CD14-positive monocyte (primary cell): ENCODE measurements around the gene SECISBP2. TPM values are rescaled to one million over a fixed set of nuclear protein-coding genes. Genes with fewer than 3 reads are reported as not detected.

Source experiments
- DNase-seq, 3 donors: peaks; one replicate each; pipeline ENCODE4 v3.0.0-alpha.2; 2011 to 2022
- H2AFZ ChIP-seq: 2 replicates; pipeline ENCODE4 v1.6.0; 2012; ENCODE audit warnings: mild to moderate bottlenecking, low read depth, low read length, inconsistent platforms; ENCODE audit not compliant: insufficient read depth, poor library complexity, severe bottlenecking
- H3K27ac ChIP-seq, 2 donors: 1 replicate in 1 of 2; 2 replicates in 1 of 2; pipeline ENCODE4 v1.5.1; 2012 to 2013; ENCODE audit warnings: low read length in 2 of 2, control low read depth in 1 of 2, inconsistent platforms in 1 of 2, low read depth in 1 of 2, mild to moderate bottlenecking in 1 of 2
- H3K27me3 ChIP-seq, 2 donors: one replicate each; pipeline versions ENCODE4 v1.6.0 to v1.6.1; 2011 to 2013; ENCODE audit warnings: low read length in 2 of 2; ENCODE audit not compliant: control insufficient read depth in 2 of 2, insufficient read depth in 2 of 2
- H3K36me3 ChIP-seq, 2 donors: replicated peaks in 1 of 2; 1 replicate in 1 of 2; 2 replicates in 1 of 2; pipeline versions ENCODE4 v1.5.1 to v1.6.1; 2012 to 2013; ENCODE audit warnings: low read length in 2 of 2, control low read depth in 1 of 2, inconsistent platforms in 1 of 2, mild to moderate bottlenecking in 1 of 2; ENCODE audit not compliant: insufficient read depth in 2 of 2, control insufficient read depth in 1 of 2
- H3K4me1 ChIP-seq, 2 donors: 1 replicate in 1 of 2; 2 replicates in 1 of 2; pipeline versions ENCODE4 v1.5.1 to v1.6.1; 2012 to 2013; ENCODE audit warnings: low read length in 2 of 2, control low read depth in 1 of 2, inconsistent platforms in 1 of 2, mild to moderate bottlenecking in 1 of 2, moderate library complexity in 1 of 2; ENCODE audit not compliant: insufficient read depth in 2 of 2, control insufficient read depth in 1 of 2
- H3K4me2 ChIP-seq: replicated peaks from 2 replicates; pipeline ENCODE3; 2012; ENCODE audit warnings: low read length, moderate library complexity, mild to moderate bottlenecking; ENCODE audit not compliant: poor library complexity, severe bottlenecking; ENCODE audit errors: extremely low read depth
- H3K4me3 ChIP-seq, 3 experiments: fragments of 200-600 bp in 1 of 3; sonication (generic) in 1 of 3; replicated peaks in 1 of 3; 1 replicate in 2 of 3; 2 replicates in 1 of 3; pipeline ENCODE4 v1.5.1; 2011 to 2013; ENCODE audit warnings: low read length in 3 of 3, mild to moderate bottlenecking in 3 of 3, control low read depth in 2 of 3, low read depth in 2 of 3, inconsistent platforms in 1 of 3, moderate library complexity in 1 of 3
- H3K79me2 ChIP-seq: 2 replicates; pipeline ENCODE4 v1.6.0; 2012; ENCODE audit warnings: mild to moderate bottlenecking, control low read depth, inconsistent platforms, low read length, moderate library complexity; ENCODE audit not compliant: insufficient read depth
- H3K9ac ChIP-seq: 2 replicates; pipeline ENCODE4 v1.6.0; 2017; ENCODE audit warnings: low read length, mild to moderate bottlenecking; ENCODE audit not compliant: insufficient read depth, poor library complexity, severe bottlenecking
- H3K9me3 ChIP-seq, 2 donors: replicated peaks in 1 of 2; 1 replicate in 1 of 2; 2 replicates in 1 of 2; pipeline versions ENCODE4 v1.5.1 to v1.6.1; 2012 to 2013; ENCODE audit warnings: low read length in 2 of 2, control low read depth in 1 of 2; ENCODE audit not compliant: control insufficient read depth in 1 of 2, insufficient read depth in 1 of 2
- H4K20me1 ChIP-seq: 2 replicates; pipeline ENCODE4 v1.6.0; 2012; ENCODE audit warnings: mild to moderate bottlenecking, low read length, control low read depth, moderate library complexity; ENCODE audit not compliant: insufficient read depth
- H3K27ac Mint-ChIP-seq, 7 donors: one replicate each; pipeline ENCODE4 v1.8.0; 2020; ENCODE audit warnings: mild to moderate bottlenecking in 7 of 7, mixed read lengths in 7 of 7, moderate library complexity in 6 of 7, inconsistent platforms in 2 of 7
- H3K27me3 Mint-ChIP-seq, 3 donors: one replicate each; pipeline ENCODE4 v1.8.0; 2021 to 2022; ENCODE audit warnings: low read depth in 3 of 3, mild to moderate bottlenecking in 3 of 3, mixed read lengths in 3 of 3, moderate library complexity in 3 of 3, inconsistent platforms in 1 of 3
- H3K36me3 Mint-ChIP-seq, 2 donors: one replicate each; pipeline ENCODE4 v1.8.0; 2020; ENCODE audit warnings: mixed read lengths in 2 of 2, inconsistent platforms in 1 of 2, mild to moderate bottlenecking in 1 of 2
- H3K4me1 Mint-ChIP-seq: one replicate; pipeline ENCODE4 v1.8.0; 2020; ENCODE audit warnings: mild to moderate bottlenecking, mixed read lengths
- H3K4me3 Mint-ChIP-seq, 2 donors: one replicate each; pipeline ENCODE4 v1.8.0; 2020; ENCODE audit warnings: mild to moderate bottlenecking in 2 of 2, mixed read lengths in 2 of 2, moderate library complexity in 1 of 2
- H3K9me3 Mint-ChIP-seq, 7 donors: one replicate each; pipeline ENCODE4 v1.8.0; 2020 to 2022; ENCODE audit warnings: mixed read lengths in 7 of 7, mild to moderate bottlenecking in 6 of 7, moderate library complexity in 6 of 7, inconsistent platforms in 2 of 7
- CTCF ChIP-seq: fragments of 200-600 bp; IDR thresholded peaks from one replicate; pipeline ENCODE4 v1.8.0; 2022; ENCODE audit warnings: antibody characterized with exemption, mild to moderate bottlenecking
- WGBS: methylation state at CpG from one replicate; pipeline ENCODE4 v1.1.5; 2013; ENCODE audit warnings: missing lambda C conversion rate; ENCODE audit not compliant: insufficient coverage; 5-methylcytosine and 5-hydroxymethylcytosine counted together
- intact Hi-C, 2 donors: fragments of 100-400 bp; cut with micrococcal nuclease; formaldehyde crosslinking; loops; one replicate each; pipeline versions ENCODE4 v1.15.0 to v1.15.1; 2023
- polyA plus RNA-seq, 3 donors: library from polyadenylated mRNA; depleted of rRNA in 1 of 3; unstranded in 2 of 3; stranded (reverse) in 1 of 3; fragments of 300-500 nt in 2 of 3; fragments of >200 nt in 1 of 3; fragmentation: Illumina TruSeq in 2 of 3; gene quantifications; 1 replicate in 2 of 3; 2 replicates in 1 of 3; pipeline ENCODE4 v1.2.3, GENCODE V29; 2012 to 2021

SECISBP2 gene
- polyA plus RNA-seq, 3 donors = 8.6 to 51.4 (median 9.8) TPM

DNA sequence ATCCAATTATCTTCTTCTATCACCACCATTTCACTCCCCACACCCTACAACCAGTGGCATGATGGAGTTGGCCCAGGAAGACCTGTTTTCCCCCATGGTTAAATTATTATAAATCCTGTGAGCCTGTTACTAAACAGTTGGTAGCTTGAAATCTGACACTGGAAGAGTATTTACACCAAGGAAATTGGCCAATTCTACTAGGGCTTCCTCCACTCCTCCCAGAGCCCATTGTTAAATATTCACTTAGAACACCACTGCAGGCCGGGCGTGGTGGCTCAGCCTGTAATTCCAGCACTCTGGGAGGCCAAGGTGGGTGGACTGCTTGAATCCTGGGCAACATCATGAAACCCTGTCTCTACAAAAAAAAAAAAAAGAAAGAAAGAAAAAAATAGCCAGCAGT lies 39.7 kb upstream of the SECISBP2 start:
- DNase-seq = no peak
- no peak overlapping the region for H3K27ac ChIP-seq
- H3K4me3 Mint-ChIP-seq = no peak overlapping the region
- H3K4me2 ChIP-seq = no peak overlapping the region
- H2AFZ ChIP-seq = no peak overlapping the region
- no peak for TF ChIP-seq CTCF
- no peak overlapping the region for H3K27ac Mint-ChIP-seq
- H3K27me3 ChIP-seq = no peaks in the 10 kb centered on the region
- peaks cover 2 to 3% (median 2%) of the 10 kb centered on the region in 3 donors for H3K27me3 Mint-ChIP-seq
- peaks cover 8% of the 10 kb centered on the region for H3K4me1 Mint-ChIP-seq
- no peaks in the 10 kb centered on the region for H4K20me1 ChIP-seq
- H3K79me2 ChIP-seq = no peaks in the 10 kb centered on the region
- no peak overlapping the region for H3K9ac ChIP-seq
- no CpG with 5 or more reads among the region's 2 CpGs for WGBS
- peaks cover 22 to 24% of the 10 kb centered on the region in 2 donors for H3K9me3 ChIP-seq
- H3K36me3 Mint-ChIP-seq = no peaks in the 10 kb centered on the region
- H3K36me3 ChIP-seq = no peaks in the 10 kb centered on the region
- no peak overlapping the region for H3K4me3 ChIP-seq
- H3K9me3 Mint-ChIP-seq = peaks cover 17 to 39% (median 30%) of the 10 kb centered on the region in 7 donors
- intact Hi-C loops = loop anchor here (5.0 kb wide), 2 partner anchors 681 to 686 kb away; no protein-coding TSS in a partner anchor
- no peaks in the 10 kb centered on the region for H3K4me1 ChIP-seq

- Mint-ChIP-seq H3K4me1 (peaks cover 8% of the 10 kb centered on the region), H3K9me3 (peaks cover 11 to 33% (median 24%) of the 10 kb centered on the region in 7 donors), H3K36me3 (no peaks in the 10 kb centered on the region), H3K4me3 (no peak overlapping the region), H3K27me3 (peaks cover 0 to 5% (median 2%) of the 10 kb centered on the region in 3 donors), H3K27ac (no peak overlapping the region)
- Histone ChIP-seq H3K36me3 (no peaks in the 10 kb centered on the region), H3K27ac (no peak overlapping the region), H3K79me2 (no peaks in the 10 kb centered on the region), H4K20me1 (no peaks in the 10 kb centered on the region), H3K4me2 (no peak overlapping the region), H3K9ac (no peak overlapping the region), H3K9me3 (peaks cover 18 to 19% of the 10 kb centered on the region in 2 donors), H2AFZ (no peak overlapping the region), H3K27me3 (no peaks in the 10 kb centered on the region), H3K4me3 (no peak overlapping the region), H3K4me1 (no peaks in the 10 kb centered on the region)
- peak in 2 of 3 donors; percentile 16 to 36 for DNase-seq
- 0% methylated on average over 1 of the region's 5 CpGs for WGBS
- TF ChIP-seq CTCF = peak; percentile 90
- intact Hi-C loops = loop anchor here (5.0 kb wide), 2 partner anchors 682 to 687 kb away; no protein-coding TSS in a partner anchor
Measured at GRCh38 chr9:89278997-89279739, 39.1 kb upstream of the SECISBP2 start.
